ENCODE measurements around the gene SIM2.

DNA sequence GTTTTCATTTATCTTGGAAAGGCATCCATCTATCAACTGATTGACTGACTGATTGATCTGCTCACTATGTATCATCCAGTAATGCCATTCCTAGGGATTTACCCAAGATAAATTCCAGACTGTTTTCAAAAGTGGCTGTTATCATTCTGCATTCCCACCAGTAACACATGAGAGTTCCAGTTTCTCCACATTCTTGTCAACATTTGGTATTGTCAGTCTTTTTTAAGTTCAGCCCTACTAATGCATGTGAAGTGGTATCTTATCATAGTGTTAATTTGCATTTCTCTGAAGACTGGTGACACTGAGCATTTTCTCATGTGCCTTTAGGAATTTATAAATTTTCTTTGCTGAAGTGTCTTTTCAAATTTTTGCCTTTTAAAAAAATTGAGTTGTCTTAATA lies 99.6 kb downstream of the SIM2 start:
- TF ChIP-seq, protein P1, sequence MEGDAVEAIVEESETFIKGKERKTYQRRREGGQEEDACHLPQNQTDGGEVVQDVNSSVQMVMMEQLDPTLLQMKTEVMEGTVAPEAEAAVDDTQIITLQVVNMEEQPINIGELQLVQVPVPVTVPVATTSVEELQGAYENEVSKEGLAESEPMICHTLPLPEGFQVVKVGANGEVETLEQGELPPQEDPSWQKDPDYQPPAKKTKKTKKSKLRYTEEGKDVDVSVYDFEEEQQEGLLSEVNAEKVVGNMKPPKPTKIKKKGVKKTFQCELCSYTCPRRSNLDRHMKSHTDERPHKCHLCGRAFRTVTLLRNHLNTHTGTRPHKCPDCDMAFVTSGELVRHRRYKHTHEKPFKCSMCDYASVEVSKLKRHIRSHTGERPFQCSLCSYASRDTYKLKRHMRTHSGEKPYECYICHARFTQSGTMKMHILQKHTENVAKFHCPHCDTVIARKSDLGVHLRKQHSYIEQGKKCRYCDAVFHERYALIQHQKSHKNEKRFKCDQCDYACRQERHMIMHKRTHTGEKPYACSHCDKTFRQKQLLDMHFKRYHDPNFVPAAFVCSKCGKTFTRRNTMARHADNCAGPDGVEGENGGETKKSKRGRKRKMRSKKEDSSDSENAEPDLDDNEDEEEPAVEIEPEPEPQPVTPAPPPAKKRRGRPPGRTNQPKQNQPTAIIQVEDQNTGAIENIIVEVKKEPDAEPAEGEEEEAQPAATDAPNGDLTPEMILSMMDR (IDR thresholded peaks at IDR 0.05; ENCODE audit: low read depth, low read length, poor library complexity, severe bottlenecking), result no peak
- TF ChIP-seq EZH2phosphoT487 (IDR thresholded peaks at IDR 0.05; ENCODE audit: borderline replicate concordance, low read length), result no peak

All from DOHH2 (cell line).